T-helper 2 cell treated with Interferon-gamma antibody and Interleukin-4, amounts not matched to agents 100 ng/mL and 5 ng/mL, for 36 hours (primary cell): Measurements from ENCODE around the gene TNFRSF4. TPM values are rescaled to one million over a fixed set of nuclear protein-coding genes. Genes with fewer than 3 reads are reported as not detected.

Source experiments
- intact Hi-C: fragments of 100-400 bp; cut with micrococcal nuclease; formaldehyde crosslinking; loops from one replicate; pipeline ENCODE4 v1.15.1; 2023
- total RNA-seq: library from RNA; stranded (reverse); gene quantifications from 2 replicates; pipeline ENCODE4 v1.2.3, GENCODE V29; 2022

TNFRSF4 gene
- total RNA-seq, 1 donor from 2014 or later: 47.8 TPM

DNA sequence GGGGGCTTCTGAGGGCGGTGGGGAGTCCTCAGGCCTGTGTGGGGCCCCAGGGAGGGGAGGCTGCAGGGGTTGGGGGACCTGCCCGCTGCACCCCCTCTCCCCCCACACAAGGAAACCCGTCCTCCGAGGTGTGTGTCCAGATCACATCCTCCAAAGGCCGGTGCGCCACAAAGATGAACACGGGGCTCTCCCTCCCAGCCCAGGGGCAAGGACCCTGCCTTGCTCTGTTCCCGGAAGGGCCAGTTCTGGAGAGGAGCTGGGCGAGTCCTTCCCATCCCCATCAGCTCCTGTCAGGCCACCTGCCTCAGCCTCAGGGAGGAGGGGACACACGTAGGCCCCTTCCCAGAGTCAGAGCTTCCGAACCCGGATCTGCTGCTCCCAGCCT lies 42.8 kb downstream of the TNFRSF4 start:
- intact Hi-C loops: no loop called here

DNA sequence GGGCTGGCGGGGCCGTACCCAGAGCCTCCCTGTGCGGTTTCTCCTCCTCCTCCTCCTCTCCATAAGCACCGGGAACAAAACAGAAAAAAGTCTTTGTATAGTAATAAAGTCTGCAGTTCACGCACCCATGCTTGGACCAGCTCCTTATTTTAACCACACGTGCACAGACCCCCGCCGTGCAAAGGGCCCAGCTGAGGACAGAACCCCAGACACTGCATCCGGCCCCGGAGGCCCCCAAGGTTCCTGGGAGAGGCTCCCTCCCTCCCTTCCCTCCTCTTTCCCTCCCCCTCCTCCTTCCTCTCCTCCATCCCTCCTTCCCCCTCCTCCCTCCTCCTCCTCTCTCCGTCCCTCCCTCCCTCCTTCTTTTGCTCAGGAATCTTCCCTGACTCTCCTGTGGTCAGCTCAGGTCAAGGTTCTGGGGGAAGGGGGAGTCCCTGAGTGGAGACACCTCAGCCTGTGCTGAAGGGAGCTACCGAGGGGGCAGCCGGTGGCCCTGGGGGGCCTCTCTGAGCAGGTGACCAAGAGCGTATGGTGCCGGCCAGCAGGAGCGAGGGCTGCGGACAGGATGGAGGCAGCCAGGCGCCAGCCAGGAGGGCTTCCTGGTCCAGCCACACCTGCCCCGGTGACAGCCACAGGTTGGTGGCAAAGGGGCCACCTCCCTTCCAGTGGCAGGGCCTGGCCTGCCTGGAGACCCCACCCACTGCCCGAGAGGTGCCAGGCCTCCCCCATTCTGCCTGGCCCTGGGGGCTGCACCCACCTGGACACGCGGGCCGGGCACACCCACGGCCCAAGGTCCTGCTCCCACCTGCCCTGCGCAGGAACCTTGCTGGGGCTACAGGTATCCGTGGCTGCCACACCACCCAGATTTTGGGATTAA lies 43.5 kb downstream of the TNFRSF4 start:
- intact Hi-C loops: no loop called here

DNA sequence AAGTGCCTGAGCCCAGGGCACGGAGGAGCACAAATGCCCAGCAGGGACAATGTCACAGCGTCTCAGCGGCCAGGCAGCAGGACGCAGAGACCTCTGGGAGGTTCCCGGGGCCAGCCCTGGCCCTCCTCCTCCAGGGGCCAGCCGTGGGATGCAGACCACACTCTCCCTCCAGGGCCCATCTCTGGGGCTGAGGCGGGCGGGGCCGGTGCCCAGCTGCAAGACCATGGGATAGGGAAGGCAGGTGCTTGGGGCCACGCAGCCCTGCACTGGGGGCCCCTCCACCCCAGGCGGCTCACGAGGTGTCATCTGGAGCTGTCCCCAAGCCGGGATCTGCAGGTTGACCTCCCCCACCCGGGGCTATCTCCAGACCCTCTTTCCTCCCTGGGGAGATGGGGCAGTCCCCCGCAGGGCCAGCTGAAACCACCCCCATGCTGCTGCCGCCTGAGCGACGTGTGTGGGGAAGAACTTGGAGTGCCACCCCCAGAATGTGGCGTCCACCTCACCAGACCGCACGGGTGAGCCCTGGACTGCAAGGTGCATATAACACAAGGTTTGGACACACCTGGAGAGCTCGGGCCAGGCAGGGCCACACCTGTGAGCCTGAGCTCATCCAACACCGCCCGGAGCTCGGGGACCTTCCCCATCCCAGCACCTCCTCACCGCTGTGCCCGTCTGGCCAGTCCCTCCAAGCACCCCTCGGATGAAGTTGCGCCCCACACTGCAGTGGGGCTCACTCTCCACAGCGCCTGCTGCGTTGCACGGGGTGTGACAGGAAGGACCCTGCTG lies 44.3 kb downstream of the TNFRSF4 start:
- intact Hi-C loops: no loop called here

DNA sequence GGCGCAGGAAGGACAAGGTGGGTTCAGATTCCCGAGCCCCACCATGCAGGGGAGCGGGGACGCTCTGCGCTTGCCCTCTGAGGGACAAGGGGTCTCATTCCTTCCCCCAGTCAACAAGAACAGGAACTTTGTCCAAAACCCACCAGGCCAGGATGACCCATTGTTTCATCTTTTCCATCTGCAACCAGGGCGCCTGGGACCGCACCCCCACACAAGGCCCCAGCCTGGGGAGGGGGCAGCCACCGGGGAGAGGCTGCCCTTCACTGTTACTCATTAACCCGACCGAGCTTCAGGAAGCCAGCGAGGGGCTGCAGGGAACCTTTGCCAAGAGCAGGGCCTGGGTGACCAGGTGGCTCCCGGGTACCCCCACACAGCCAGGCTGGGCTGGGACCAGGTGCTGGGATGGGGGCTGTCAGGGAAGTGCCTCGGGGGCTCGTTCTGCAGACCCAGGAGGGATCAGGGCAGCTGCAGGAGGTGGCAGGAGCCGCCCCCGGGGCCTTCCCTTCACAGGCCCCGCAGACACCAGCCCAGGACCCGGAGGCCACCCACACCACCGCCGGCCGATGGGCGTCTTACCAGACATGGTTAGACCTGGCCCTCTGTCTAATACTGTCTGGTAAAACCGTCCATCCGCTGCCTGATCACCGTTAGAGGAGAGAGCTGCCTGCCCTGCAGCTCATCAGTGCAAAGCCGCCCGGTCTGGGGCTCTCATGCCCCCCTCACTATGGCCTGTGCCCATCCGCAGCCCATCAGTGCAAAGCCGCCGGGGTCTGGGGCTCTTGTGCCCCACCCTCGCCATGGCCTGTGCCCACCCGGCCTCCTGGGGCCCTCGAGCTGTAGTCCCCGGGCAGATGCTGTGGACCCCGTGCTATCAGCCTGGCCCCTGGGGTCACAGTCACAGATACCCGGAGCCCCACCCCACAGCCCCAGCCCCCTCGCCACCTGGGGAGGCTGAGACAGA lies 45.2 kb downstream of the TNFRSF4 start:
- intact Hi-C loops: no loop called here

DNA sequence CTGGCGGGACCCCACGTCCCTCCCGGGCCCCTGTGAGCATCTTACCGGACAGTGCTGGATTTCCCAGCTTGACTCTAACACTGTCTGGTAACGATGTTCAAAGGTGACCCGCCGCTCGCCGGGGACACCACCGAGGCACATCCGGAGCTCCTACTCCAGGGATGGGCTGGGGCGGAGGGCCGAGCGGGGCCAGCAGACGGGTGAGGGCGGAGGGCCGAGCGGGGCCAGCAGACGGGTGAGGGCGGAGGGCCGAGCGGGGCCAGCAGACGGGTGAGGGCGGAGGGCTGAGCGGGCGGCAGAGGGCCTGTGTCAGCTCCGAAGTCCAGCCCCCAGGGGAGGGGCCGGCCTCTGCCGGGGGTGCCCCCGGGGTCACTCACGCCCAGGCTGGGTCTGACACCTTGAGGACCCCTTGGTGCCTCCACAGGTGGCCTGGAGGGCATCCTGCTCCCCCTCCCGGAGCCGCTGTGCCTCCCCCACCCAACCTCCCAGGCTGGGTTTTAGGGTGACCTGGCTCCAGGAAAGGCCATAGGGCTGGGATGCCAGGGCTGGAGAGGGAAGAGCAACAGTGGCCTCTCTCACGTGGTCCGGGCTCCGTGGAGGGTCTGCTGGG lies 46.0 kb downstream of the TNFRSF4 start:
- intact Hi-C loops: no loop called here

DNA sequence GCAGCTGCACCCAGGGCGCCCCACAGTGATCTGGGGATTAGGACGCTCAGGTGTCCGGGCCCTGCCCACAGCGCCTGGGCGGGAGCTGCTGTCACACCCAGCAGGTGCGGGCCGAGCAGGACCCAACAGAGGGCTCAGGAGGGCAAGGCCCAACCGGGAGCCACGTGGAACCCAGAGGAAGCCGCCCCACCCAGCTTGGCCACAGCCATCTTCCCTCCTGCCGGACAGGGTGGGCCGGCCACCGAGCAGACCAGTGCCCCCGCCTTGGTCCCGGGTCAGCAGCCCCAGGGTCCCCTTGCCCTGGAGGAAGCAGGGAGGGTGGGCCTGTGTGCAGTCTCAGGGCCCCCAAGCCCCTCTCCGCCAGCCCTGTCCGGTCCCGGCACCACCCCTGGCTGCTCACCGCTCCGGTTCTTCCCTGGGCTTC lies 46.5 kb downstream of the TNFRSF4 start:
- intact Hi-C loops: no loop called here

DNA sequence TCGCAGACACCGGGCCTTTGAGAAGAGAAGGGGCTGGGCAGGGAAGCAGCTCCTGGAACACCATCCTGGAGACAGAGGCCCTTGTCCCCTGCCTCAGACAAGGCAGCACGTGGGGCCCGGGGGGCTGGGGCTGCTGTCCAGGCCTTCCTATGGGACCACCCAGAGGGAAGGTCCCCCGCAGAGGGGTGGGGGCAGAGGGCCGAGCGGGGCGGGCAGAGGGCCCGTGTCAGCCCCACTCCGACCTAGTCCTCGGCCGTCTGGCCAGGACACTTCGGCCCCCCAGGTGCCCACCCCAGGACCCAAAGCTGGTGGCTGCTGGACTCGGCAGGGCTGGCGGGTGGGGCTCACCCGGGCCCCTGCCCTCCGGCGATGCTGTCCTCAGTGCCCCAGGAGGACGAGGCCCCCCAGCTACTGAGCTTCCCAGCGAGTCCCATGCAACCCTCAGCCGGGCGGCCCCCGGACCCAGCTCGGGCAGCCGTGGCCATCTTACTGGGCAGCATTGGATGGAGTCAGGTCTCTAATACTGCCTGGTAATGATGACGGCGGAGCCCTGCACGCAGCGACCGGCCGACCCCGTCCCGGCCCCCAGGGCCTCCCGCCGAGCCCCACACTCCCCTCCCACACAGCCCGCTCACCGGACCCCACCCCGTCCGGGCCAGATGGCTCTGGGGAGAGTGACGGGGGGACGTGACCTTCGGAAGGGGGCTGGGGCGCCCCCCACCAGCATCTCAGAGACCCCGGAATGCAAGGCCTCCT lies 47.1 kb downstream of the TNFRSF4 start:
- intact Hi-C loops: no loop called here

DNA sequence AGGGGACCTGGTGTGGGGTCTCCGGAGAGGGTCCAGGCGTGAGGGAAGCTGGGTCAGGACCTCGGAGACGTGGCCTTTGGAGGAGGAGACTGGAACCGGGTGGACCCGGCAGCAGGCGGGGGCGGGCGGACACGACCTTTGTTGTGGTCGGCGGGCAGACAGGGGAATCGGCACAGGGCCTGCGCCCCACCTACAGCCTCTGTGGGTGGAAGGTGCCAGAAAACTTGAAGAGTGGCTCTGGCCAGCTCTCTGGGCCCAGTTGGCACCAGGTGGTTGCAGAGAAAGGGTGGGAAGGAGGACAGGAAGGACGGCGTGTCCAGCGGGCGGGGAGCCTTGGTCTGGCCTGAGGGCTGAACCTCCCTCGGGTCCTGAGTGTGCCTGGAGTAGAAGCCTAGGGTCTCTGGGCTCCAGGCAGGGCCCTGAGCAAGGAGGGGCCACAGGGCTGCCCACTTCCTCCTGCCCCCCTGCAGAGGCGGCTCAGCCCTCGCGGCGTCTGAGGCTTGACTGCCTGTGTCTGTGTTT lies 48.0 kb downstream of the TNFRSF4 start:
- intact Hi-C loops: no loop called here

DNA sequence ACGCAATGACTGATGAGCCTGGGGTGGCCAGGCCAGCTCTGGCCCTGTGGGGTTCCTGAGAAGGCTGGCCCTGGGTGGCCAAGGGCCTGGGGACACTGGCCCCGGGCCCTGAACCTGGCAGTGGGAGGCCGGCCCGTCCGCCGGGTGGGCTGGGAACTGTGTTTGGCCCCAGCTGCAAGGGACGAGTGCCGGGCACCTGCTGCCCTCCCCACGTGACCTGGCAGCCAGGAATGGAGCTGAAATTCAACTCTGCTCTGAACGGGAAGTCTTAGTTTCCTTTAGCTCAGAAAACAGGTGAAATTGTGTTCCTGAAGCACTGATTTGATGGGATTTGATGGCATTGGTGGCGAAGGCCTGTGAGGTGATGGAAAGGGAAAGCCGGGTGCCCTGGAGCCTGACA lies 48.5 kb downstream of the TNFRSF4 start:
- intact Hi-C loops: no loop called here

DNA sequence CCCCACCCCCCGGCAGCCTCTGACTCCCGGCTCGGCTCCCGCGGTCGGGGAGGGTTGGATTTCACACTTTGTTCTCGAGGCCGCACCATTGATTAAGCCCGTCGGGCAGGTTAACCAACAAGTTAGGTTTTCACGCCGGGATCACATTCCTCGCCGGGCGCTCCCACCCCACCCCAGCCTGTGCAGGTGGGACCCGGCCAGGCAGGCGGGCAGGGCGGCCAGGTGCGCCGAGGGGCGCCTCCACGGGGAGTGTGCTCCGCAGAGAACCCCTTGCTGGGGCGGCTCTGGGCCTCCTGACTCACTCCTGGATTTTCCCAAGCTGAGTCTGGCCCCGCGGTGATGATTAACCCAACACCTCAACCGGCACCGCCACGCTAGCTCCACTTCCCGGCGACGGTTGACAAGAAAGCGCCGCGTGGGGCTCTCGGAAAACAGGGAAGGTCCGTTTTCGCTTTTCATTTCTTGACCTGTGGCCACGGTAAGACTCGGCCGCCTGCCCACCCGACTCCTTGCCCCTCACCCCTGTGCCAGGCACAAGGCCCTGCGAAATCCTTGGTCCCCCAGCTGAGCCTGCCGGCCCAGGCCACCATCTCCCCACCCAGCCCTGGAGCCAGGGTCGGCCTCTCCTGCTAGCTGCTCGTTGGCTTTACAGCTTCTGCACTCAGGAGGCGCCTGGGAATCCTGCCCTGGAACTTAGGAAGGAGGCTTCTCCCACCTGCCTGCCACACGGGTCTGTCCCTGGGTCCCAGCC lies 49.1 kb downstream of the TNFRSF4 start:
- intact Hi-C loops: no loop called here

DNA sequence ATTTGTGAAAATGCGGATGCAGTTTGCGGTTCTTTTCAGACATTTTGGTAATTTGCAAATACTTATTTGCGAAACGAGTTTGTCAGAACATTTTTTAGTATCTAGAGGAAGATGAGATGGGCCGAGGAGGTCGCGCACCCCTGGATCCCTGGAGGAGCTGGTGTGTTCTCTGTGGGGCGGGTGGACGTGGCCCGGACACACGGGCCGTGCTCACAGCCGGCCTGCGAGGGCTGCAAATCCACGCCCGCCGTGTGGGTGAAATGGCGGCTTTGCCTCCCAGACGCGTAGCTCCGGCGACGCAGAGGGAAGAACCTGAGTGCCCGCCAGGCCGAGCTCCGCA lies 49.6 kb downstream of the TNFRSF4 start:
- intact Hi-C loops: no loop called here

DNA sequence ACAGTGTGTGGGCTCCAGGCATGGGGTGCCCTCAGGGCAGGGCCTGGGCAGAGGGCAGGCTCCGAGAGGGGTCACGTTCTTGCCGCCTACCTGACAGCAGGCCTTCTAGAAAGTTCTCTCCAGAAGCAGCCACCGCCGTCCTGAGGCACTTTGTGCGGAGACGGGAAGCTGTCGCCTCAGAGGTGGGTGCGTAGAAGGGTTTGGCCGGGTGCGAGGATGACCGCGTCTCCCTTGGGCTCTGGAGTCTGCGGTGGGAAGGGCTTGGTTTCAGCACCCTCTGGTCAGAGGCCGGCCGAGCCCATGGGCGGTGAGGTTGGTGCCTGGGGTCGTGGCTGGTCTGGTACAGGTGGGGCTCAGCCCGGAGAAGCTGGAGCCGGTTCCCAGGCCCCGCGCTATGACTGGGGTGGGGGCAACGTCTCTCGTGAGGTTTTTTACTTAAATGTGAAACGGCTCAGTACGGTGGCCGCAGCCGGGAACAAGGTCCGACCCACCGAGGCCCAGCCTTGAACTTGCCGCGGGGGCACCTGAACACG lies 50.3 kb downstream of the TNFRSF4 start:
- intact Hi-C loops: no loop called here

DNA sequence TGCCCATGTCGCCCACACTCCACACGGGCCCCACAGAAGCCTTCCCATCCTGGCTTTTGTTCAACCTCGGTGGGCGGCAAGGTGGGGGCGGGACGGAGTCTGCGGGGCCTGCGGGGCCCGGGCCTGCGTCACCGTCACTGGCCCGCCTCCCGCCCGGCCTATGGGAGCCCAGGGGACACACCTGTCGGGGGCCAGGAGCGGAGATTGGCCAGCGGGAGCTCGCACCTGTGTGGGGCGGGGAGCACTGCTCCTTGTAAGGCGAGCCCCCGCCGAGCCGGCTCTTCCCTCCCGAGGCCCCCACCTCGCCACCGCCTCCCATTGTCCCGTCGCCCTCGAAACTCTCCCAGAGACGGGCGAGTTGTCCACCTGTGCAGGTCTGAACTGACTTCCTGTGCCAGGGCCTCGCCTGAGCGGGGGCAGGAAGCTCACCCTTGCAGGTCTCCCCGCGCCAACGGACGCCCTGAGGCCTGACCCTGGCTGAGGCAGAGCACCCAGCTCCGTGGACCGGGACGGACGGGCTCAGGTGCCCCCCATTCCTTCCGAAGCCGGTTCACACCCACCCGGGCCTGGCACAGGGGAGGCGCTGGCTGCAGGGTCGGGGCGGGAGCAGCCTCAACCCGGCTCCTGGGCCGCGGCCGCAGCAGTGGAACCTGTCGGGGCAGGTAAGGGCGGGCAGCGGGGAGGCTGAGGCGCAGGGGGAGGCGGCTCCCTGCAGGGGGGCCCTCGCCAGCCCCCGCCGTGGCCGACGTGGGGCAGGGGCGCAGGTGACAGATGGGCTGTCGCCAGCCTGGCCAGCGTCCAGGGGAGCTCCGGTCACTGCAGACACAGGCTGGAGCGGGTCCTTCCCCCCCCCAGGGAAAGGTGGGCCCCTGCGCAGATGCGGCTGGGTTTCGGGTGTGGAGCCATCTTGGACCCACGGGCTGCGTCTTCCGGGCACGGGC lies 51.1 kb downstream of the TNFRSF4 start:
- intact Hi-C loops: no loop called here

DNA sequence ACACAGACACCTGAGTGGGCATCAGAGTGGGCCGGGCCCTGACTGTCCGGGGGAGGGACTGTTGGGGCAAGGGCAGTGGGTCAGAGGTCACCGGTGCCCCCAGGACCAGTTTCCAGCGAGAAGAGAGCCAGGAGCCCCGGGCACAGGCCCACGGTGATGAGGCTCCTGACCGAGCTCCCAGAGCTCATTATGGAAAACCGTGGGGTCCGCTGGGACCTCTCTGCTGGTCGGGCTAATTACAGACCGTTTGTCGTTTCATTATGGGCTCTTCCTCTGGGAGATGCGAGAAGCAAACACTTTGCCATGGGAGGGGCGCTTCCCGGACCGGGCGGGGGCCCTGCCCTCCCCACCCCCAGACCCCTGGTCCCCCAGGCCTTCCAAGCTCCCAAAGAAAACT lies 52.3 kb downstream of the TNFRSF4 start:
- intact Hi-C loops: no loop called here
